ENCODE results near the gene RNF180. TPM values are rescaled to one million over a fixed set of nuclear protein-coding genes. Genes with fewer than 3 reads are reported as not detected.

Gene RNF180
- polyA plus RNA-seq, 4 donors = 0.27 to 3.6 (median 0.92) TPM

GRCh38 chr5:64163746-64164145 lies 1.9 kb upstream of the RNF180 start:
- H3K4me3 ChIP-seq (ENCODE audit: low read depth in 1 of 3, low read length in 3 of 3) = no peak overlapping the region
- DNase-seq (no peak), FAIRE-seq (no peak)
- no peaks in the 10 kb centered on the region for H3K36me3 ChIP-seq (ENCODE audit: control insufficient read depth in 3 of 3, insufficient read depth in 2 of 3, low read depth in 1 of 3, low read length in 3 of 3)
- no peak overlapping the region for H3K27ac ChIP-seq (ENCODE audit: low read depth in 1 of 3, low read length in 2 of 3)
- H3K4me1 ChIP-seq (ENCODE audit: control insufficient read depth in 3 of 3, insufficient read depth in 2 of 3, low read depth in 1 of 3, low read length in 2 of 3) = peaks cover 0 to 5% (median 0%) of the 10 kb centered on the region in 3 donors
- no peaks in the 10 kb centered on the region for H3K9me3 ChIP-seq (ENCODE audit: control insufficient read depth in 2 of 2, insufficient read depth in 1 of 2, low read depth in 1 of 2, low read length in 1 of 2)
- WGBS, 3 donors = 80 to 90% (median 88%) methylated on average over 4 of the region's 4 CpGs
- peaks cover 0 to 11% (median 7%) of the 10 kb centered on the region in 3 donors for H3K27me3 ChIP-seq (ENCODE audit: control insufficient read depth in 3 of 3, insufficient read depth in 3 of 3, low read length in 3 of 3)

DNA sequence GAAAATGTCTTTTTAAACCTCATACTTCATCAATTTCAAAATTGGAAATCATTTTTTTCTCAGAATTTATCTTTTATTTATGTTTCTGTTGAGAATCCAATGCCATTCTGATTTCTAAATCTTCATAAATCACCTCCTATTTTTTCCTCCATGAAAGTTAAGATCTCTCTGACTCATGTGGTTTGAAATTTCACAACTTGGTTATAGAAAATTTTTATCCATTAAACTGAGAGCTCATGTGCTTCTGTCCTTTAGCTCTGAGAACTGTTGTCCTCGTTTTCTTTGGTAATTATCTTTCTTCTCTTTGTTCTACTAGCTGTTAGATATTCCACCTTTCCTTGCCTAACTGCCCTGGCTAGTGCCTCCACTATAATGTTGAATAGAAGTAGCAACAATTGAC lies 1.5 kb upstream of the RNF180 start:
- H3K27me3 ChIP-seq (ENCODE audit: control insufficient read depth in 3 of 3, insufficient read depth in 3 of 3, low read length in 3 of 3) = peaks cover 0 to 11% (median 7%) of the 10 kb centered on the region in 3 donors
- no peak overlapping the region for H3K27ac ChIP-seq (ENCODE audit: low read depth in 1 of 3, low read length in 2 of 3)
- no peak overlapping the region for H3K4me3 ChIP-seq (ENCODE audit: low read depth in 1 of 3, low read length in 3 of 3)
- no peaks in the 10 kb centered on the region for H3K36me3 ChIP-seq (ENCODE audit: control insufficient read depth in 3 of 3, insufficient read depth in 2 of 3, low read depth in 1 of 3, low read length in 3 of 3)
- peaks cover 0 to 5% (median 0%) of the 10 kb centered on the region in 3 donors for H3K4me1 ChIP-seq (ENCODE audit: control insufficient read depth in 3 of 3, insufficient read depth in 2 of 3, low read depth in 1 of 3, low read length in 2 of 3)
- DNase-seq (no peak), FAIRE-seq (no peak)
- H3K9me3 ChIP-seq (ENCODE audit: control insufficient read depth in 2 of 2, insufficient read depth in 1 of 2, low read depth in 1 of 2, low read length in 1 of 2) = no peaks in the 10 kb centered on the region
- WGBS, 3 donors = 48 to 69% (median 58%) methylated on average over 1 of the region's 1 CpG

- peaks cover 0 to 2% (median 0%) of the 10 kb centered on the region in 3 donors for H3K4me1 ChIP-seq (ENCODE audit: control insufficient read depth in 3 of 3, insufficient read depth in 2 of 3, low read depth in 1 of 3, low read length in 2 of 3)
- WGBS, 3 donors = 10 to 32% (median 19%) methylated on average over 11 of the region's 11 CpGs
- no peaks in the 10 kb centered on the region for H3K36me3 ChIP-seq (ENCODE audit: control insufficient read depth in 3 of 3, insufficient read depth in 2 of 3, low read depth in 1 of 3, low read length in 3 of 3)
- DNase-seq (no peak), FAIRE-seq (no peak)
- no peaks in the 10 kb centered on the region for H3K9me3 ChIP-seq (ENCODE audit: control insufficient read depth in 2 of 2, insufficient read depth in 1 of 2, low read depth in 1 of 2, low read length in 1 of 2)
- peak overlapping the region in 1 of 3 donors; percentile 5 for H3K27ac ChIP-seq (ENCODE audit: low read depth in 1 of 3, low read length in 2 of 3)
- peak overlapping the region in 2 of 3 donors; percentile 38 to 62 for H3K4me3 ChIP-seq (ENCODE audit: low read depth in 1 of 3, low read length in 3 of 3)
- H3K27me3 ChIP-seq (ENCODE audit: control insufficient read depth in 3 of 3, insufficient read depth in 3 of 3, low read length in 3 of 3) = peaks cover 0 to 11% (median 7%) of the 10 kb centered on the region in 3 donors
Measured at GRCh38 chr5:64165160-64165499, 513 bp upstream of the RNF180 start.

GRCh38 chr5:64166201-64166959 lies 737 bp downstream of the RNF180 start:
- Histone ChIP-seq H3K4me1 (ENCODE audit: control insufficient read depth in 3 of 3, insufficient read depth in 2 of 3, low read depth in 1 of 3, low read length in 2 of 3) (peaks cover 0 to 2% (median 0%) of the 10 kb centered on the region in 3 donors), H3K27ac (ENCODE audit: low read depth in 1 of 3, low read length in 2 of 3) (peak overlapping the region in 1 of 3 donors; percentile 63), H3K9me3 (ENCODE audit: control insufficient read depth in 2 of 2, insufficient read depth in 1 of 2, low read depth in 1 of 2, low read length in 1 of 2) (no peaks in the 10 kb centered on the region), H3K4me3 (ENCODE audit: low read depth in 1 of 3, low read length in 3 of 3) (peak overlapping the region; percentile 43 to 66 (median 62)), H3K27me3 (ENCODE audit: control insufficient read depth in 3 of 3, insufficient read depth in 3 of 3, low read length in 3 of 3) (peaks cover 0 to 11% (median 7%) of the 10 kb centered on the region in 3 donors), H3K36me3 (ENCODE audit: control insufficient read depth in 3 of 3, insufficient read depth in 2 of 3, low read depth in 1 of 3, low read length in 3 of 3) (no peaks in the 10 kb centered on the region)
- 9 to 17% (median 16%) methylated on average over 23 of the region's 23 CpGs for WGBS, 3 donors
- FAIRE-seq = no peak
- DNase-seq = peak in 1 of 2 donors; percentile 20

DNA sequence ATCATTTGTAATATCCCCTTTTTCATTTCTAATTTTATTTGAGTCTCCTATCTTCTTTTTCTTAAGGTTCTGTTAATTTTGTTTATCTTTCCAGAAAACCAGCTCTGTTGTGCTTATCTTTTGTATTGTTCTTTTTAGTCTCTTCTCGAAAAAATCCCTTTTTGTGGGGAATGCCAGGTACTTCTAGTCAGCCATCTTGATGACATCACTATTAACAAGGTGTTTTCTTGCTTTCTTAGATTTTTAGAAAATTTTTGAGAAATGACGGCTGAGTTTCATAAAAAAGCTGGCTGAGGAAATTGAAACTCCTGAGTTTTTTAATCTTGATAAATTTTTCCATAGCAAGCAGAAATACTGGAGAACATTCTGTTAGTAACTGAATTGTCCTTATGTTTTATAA lies 10.7 kb downstream of the RNF180 start:
- no peaks in the 10 kb centered on the region for H3K36me3 ChIP-seq (ENCODE audit: control insufficient read depth in 3 of 3, insufficient read depth in 2 of 3, low read depth in 1 of 3, low read length in 3 of 3)
- WGBS, 3 donors = 74 to 80% (median 80%) methylated on average over 2 of the region's 2 CpGs
- no peak overlapping the region for H3K4me3 ChIP-seq (ENCODE audit: low read depth in 1 of 3, low read length in 3 of 3)
- no peak for DNase-seq
- no peaks in the 10 kb centered on the region for H3K4me1 ChIP-seq (ENCODE audit: control insufficient read depth in 3 of 3, insufficient read depth in 2 of 3, low read depth in 1 of 3, low read length in 2 of 3)
- no peaks in the 10 kb centered on the region for H3K9me3 ChIP-seq (ENCODE audit: control insufficient read depth in 2 of 2, insufficient read depth in 1 of 2, low read depth in 1 of 2, low read length in 1 of 2)
- no peak overlapping the region for H3K27ac ChIP-seq (ENCODE audit: low read depth in 1 of 3, low read length in 2 of 3)
- FAIRE-seq = no peak
- H3K27me3 ChIP-seq (ENCODE audit: control insufficient read depth in 3 of 3, insufficient read depth in 3 of 3, low read length in 3 of 3) = no peaks in the 10 kb centered on the region

DNA sequence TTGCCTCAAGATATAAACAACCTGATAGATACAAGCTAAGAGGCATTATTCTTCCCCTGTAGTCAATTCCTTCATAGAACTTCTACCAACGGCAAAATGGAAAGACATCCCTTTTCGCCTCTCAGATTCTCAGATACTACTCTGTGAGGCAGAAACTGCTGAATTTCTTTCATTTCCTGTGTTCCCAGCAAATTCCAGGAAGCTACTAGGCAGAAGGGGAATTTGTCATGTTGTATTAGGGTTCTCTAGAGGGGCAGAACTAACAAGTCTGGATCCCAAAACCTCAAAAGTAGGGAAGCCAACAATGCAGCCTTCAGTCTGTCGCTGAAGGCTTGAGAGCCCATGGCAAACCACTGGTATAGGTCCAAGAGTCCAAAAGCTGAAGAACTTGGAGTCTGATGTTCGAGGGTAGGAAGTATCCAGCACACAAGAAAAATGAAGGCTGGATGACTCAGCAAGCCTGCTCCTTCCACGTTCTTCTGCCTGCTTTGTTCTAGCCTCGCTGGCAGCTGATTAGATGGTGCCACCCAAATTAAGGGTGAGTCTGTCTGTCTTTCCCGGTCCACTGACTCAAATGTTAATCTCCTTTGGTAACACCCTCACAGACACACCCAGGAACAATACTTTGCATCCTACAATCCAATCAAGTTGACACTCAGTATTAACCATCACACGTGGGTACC lies 15.2 kb downstream of the RNF180 start:
- H3K9me3 ChIP-seq (ENCODE audit: control insufficient read depth in 2 of 2, insufficient read depth in 1 of 2, low read depth in 1 of 2, low read length in 1 of 2) = no peaks in the 10 kb centered on the region
- no peak overlapping the region for H3K27ac ChIP-seq (ENCODE audit: low read depth in 1 of 3, low read length in 2 of 3)
- 58 to 64% (median 61%) methylated on average over 8 of the region's 8 CpGs for WGBS, 3 donors
- no peaks in the 10 kb centered on the region for H3K27me3 ChIP-seq (ENCODE audit: control insufficient read depth in 3 of 3, insufficient read depth in 3 of 3, low read length in 3 of 3)
- H3K4me3 ChIP-seq (ENCODE audit: low read depth in 1 of 3, low read length in 3 of 3) = no peak overlapping the region
- no peaks in the 10 kb centered on the region for H3K4me1 ChIP-seq (ENCODE audit: control insufficient read depth in 3 of 3, insufficient read depth in 2 of 3, low read depth in 1 of 3, low read length in 2 of 3)
- no peaks in the 10 kb centered on the region for H3K36me3 ChIP-seq (ENCODE audit: control insufficient read depth in 3 of 3, insufficient read depth in 2 of 3, low read depth in 1 of 3, low read length in 3 of 3)
- FAIRE-seq (no peak), DNase-seq (no peak)

- DNase-seq (no peak), FAIRE-seq (no peak)
- H3K4me3 ChIP-seq (ENCODE audit: low read depth in 1 of 3, low read length in 3 of 3) = no peak overlapping the region
- H3K27me3 ChIP-seq (ENCODE audit: control insufficient read depth in 3 of 3, insufficient read depth in 3 of 3, low read length in 3 of 3) = no peaks in the 10 kb centered on the region
- H3K9me3 ChIP-seq (ENCODE audit: control insufficient read depth in 2 of 2, insufficient read depth in 1 of 2, low read depth in 1 of 2, low read length in 1 of 2) = no peaks in the 10 kb centered on the region
- H3K4me1 ChIP-seq (ENCODE audit: control insufficient read depth in 3 of 3, insufficient read depth in 2 of 3, low read depth in 1 of 3, low read length in 2 of 3) = no peaks in the 10 kb centered on the region
- 70 to 72% (median 71%) methylated on average over 2 of the region's 2 CpGs for WGBS, 3 donors
- H3K27ac ChIP-seq (ENCODE audit: low read depth in 1 of 3, low read length in 2 of 3) = no peak overlapping the region
- H3K36me3 ChIP-seq (ENCODE audit: control insufficient read depth in 3 of 3, insufficient read depth in 2 of 3, low read depth in 1 of 3, low read length in 3 of 3) = no peaks in the 10 kb centered on the region
Measured at GRCh38 chr5:64181440-64181839, 15.8 kb downstream of the RNF180 start.

DNA sequence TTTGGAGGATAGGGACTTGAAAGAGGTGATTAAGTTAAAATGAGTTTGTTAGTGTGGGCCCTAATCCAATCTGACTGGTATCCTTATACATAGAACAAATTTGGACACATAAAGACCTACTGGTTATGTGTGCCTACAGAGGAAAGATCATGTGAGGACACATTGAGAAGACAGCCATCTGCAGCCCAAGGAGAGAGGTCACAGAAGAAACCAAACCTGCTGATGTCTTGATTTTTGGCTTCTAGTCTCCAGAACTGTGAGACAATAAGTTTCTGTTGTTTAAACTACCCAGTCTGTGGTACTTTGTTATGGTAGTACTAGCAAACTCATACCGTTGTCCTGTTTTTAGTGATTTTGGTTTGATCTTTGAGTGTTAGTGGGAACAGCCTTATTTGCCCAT lies 18.3 kb downstream of the RNF180 start:
- no peak overlapping the region for H3K4me3 ChIP-seq (ENCODE audit: low read depth in 1 of 3, low read length in 3 of 3)
- no peaks in the 10 kb centered on the region for H3K27me3 ChIP-seq (ENCODE audit: control insufficient read depth in 3 of 3, insufficient read depth in 3 of 3, low read length in 3 of 3)
- H3K9me3 ChIP-seq (ENCODE audit: control insufficient read depth in 2 of 2, insufficient read depth in 1 of 2, low read depth in 1 of 2, low read length in 1 of 2) = no peaks in the 10 kb centered on the region
- H3K36me3 ChIP-seq (ENCODE audit: control insufficient read depth in 3 of 3, insufficient read depth in 2 of 3, low read depth in 1 of 3, low read length in 3 of 3) = no peaks in the 10 kb centered on the region
- no peak for FAIRE-seq
- no peak overlapping the region for H3K27ac ChIP-seq (ENCODE audit: low read depth in 1 of 3, low read length in 2 of 3)
- DNase-seq = no peak
- H3K4me1 ChIP-seq (ENCODE audit: control insufficient read depth in 3 of 3, insufficient read depth in 2 of 3, low read depth in 1 of 3, low read length in 2 of 3) = no peaks in the 10 kb centered on the region
- 93 to 100% (median 100%) methylated on average over 1 of the region's 1 CpG for WGBS, 3 donors
